ENCODE data around the gene AOPEP. TPM values are rescaled to one million over a fixed set of nuclear protein-coding genes. Genes with fewer than 3 reads are reported as not detected.

AOPEP gene
- total RNA-seq, 4 donors from 2014 or later: 56.5 to 160 (median 103) TPM

GRCh38 chr9:94783928-94784327 lies 57.4 kb downstream of the AOPEP start:
- intact Hi-C loops (cut with DNase I; ENCODE audit: low total_unique reads) (loop anchor here (1.0 to 5.0 kb wide), 10 partner anchors 57 to 347 kb away; partner anchors contain the start of gene AOPEP), in situ Hi-C loops (cut with MboI; ENCODE audit: low sequenced_read_pairs in 4 of 4) (loop anchor here (5.0 to 25.0 kb wide), 4 partner anchors 221 to 343 kb away; no protein-coding TSS in a partner anchor)
- no peak for ATAC-seq
- H3K4me1 ChIP-seq: peaks cover 11 to 26% of the 10 kb centered on the region in 2 donors
- H3K4me3 ChIP-seq: no peak overlapping the region
- H3K9me3 ChIP-seq: no peaks in the 10 kb centered on the region
- peak overlapping the region; percentile 53 to 81 (median 74) for H3K27ac ChIP-seq
- H3K27me3 ChIP-seq: no peaks in the 10 kb centered on the region
- no peak for DNase-seq
- no peaks in the 10 kb centered on the region for H3K36me3 ChIP-seq
- TF ChIP-seq CTCF (IDR thresholded peaks at IDR 0.05 in 4 of 5, conservative IDR thresholded peaks at IDR 0.05 in 1 of 5): no peak
- no peak for TF ChIP-seq POLR2A (IDR thresholded peaks at IDR 0.05)

- in situ Hi-C loops (cut with MboI; ENCODE audit: low sequenced_read_pairs in 4 of 4) (loop anchor here (5.0 to 25.0 kb wide), 4 partner anchors 219 to 339 kb away; no protein-coding TSS in a partner anchor), intact Hi-C loops (cut with DNase I; ENCODE audit: low total_unique reads) (no loop called here)
- no peak for TF ChIP-seq POLR2A (IDR thresholded peaks at IDR 0.05)
- TF ChIP-seq CTCF (IDR thresholded peaks at IDR 0.05 in 4 of 5, conservative IDR thresholded peaks at IDR 0.05 in 1 of 5): no peak
- Histone ChIP-seq H3K4me3 (no peak overlapping the region), H3K9me3 (no peaks in the 10 kb centered on the region), H3K36me3 (no peaks in the 10 kb centered on the region), H3K4me1 (peaks cover 8 to 21% of the 10 kb centered on the region in 2 donors), H3K27ac (peak overlapping the region in 1 of 4 donors; percentile 19), H3K27me3 (no peaks in the 10 kb centered on the region)
- no peak for DNase-seq
- no peak for ATAC-seq
Observed at GRCh38 chr9:94785215-94786169, 59.0 kb downstream of the AOPEP start.

- Histone ChIP-seq H3K27ac (no peak overlapping the region), H3K27me3 (no peaks in the 10 kb centered on the region), H3K4me3 (no peak overlapping the region), H3K9me3 (no peaks in the 10 kb centered on the region), H3K36me3 (no peaks in the 10 kb centered on the region), H3K4me1 (peaks cover 0 to 14% of the 10 kb centered on the region in 2 donors)
- ATAC-seq: no peak
- intact Hi-C loops (cut with DNase I; ENCODE audit: low total_unique reads) (no loop called here), in situ Hi-C loops (cut with MboI; ENCODE audit: low sequenced_read_pairs in 4 of 4) (loop anchor here (5.0 to 25.0 kb wide), 4 partner anchors 218 to 338 kb away; no protein-coding TSS in a partner anchor)
- no peak for DNase-seq
- TF ChIP-seq POLR2A (IDR thresholded peaks at IDR 0.05): no peak
Observed at GRCh38 chr9:94786586-94786985, 60.1 kb downstream of the AOPEP start.

- H3K4me1 ChIP-seq: peaks cover 0 to 14% of the 10 kb centered on the region in 2 donors
- H3K36me3 ChIP-seq: no peaks in the 10 kb centered on the region
- no peaks in the 10 kb centered on the region for H3K9me3 ChIP-seq
- no peak overlapping the region for H3K27ac ChIP-seq
- ATAC-seq: no peak
- DNase-seq: no peak
- no peaks in the 10 kb centered on the region for H3K27me3 ChIP-seq
- intact Hi-C loops (cut with DNase I; ENCODE audit: low total_unique reads) (no loop called here), in situ Hi-C loops (cut with MboI; ENCODE audit: low sequenced_read_pairs in 4 of 4) (loop anchor here (5.0 to 25.0 kb wide), 4 partner anchors 218 to 338 kb away; no protein-coding TSS in a partner anchor)
- H3K4me3 ChIP-seq: no peak overlapping the region
- TF ChIP-seq POLR2A (IDR thresholded peaks at IDR 0.05) (no peak), CTCF (IDR thresholded peaks at IDR 0.05 in 4 of 5, conservative IDR thresholded peaks at IDR 0.05 in 1 of 5) (no peak)
Observed at GRCh38 chr9:94787266-94787665, 60.8 kb downstream of the AOPEP start.

GRCh38 chr9:94788570-94789105 lies 62.1 kb downstream of the AOPEP start:
- in situ Hi-C loops (cut with MboI; ENCODE audit: low sequenced_read_pairs in 4 of 4) (loop anchor here (5.0 to 25.0 kb wide), 4 partner anchors 216 to 336 kb away; no protein-coding TSS in a partner anchor), intact Hi-C loops (cut with DNase I; ENCODE audit: low total_unique reads) (no loop called here)
- ATAC-seq (no peak), DNase-seq (no peak)
- TF ChIP-seq POLR2A (IDR thresholded peaks at IDR 0.05) (no peak), CTCF (IDR thresholded peaks at IDR 0.05 in 4 of 5, conservative IDR thresholded peaks at IDR 0.05 in 1 of 5) (no peak)
- Histone ChIP-seq H3K4me1 (peaks cover 0 to 5% of the 10 kb centered on the region in 2 donors), H3K36me3 (no peaks in the 10 kb centered on the region), H3K4me3 (no peak overlapping the region), H3K9me3 (no peaks in the 10 kb centered on the region), H3K27me3 (no peaks in the 10 kb centered on the region), H3K27ac (no peak overlapping the region)
